Gastroesophageal sphincter (tissue), 3 donors: ENCODE data around the gene ANKRD60.

Experiments
- POLR2A ChIP-seq, 2 donors: fragments of 450-650 bp; IDR thresholded peaks; one replicate each; pipeline ENCODE4 v1.6.1; 2017; ENCODE audit warnings: antibody characterized with exemption in 2 of 2, mild to moderate bottlenecking in 2 of 2, moderate library complexity in 1 of 2
- TF ChIP-seq, protein P1 (sequence below), 4 experiments: fragments of 200-600 bp in 2 of 4; fragments of 450-650 bp in 2 of 4; sonication (generic) in 1 of 4; IDR thresholded peaks; one replicate each; pipeline ENCODE4 v1.5.1; 2017 to 2019; ENCODE audit warnings: antibody characterized with exemption in 4 of 4, mild to moderate bottlenecking in 2 of 4, moderate library complexity in 2 of 4

DNA sequence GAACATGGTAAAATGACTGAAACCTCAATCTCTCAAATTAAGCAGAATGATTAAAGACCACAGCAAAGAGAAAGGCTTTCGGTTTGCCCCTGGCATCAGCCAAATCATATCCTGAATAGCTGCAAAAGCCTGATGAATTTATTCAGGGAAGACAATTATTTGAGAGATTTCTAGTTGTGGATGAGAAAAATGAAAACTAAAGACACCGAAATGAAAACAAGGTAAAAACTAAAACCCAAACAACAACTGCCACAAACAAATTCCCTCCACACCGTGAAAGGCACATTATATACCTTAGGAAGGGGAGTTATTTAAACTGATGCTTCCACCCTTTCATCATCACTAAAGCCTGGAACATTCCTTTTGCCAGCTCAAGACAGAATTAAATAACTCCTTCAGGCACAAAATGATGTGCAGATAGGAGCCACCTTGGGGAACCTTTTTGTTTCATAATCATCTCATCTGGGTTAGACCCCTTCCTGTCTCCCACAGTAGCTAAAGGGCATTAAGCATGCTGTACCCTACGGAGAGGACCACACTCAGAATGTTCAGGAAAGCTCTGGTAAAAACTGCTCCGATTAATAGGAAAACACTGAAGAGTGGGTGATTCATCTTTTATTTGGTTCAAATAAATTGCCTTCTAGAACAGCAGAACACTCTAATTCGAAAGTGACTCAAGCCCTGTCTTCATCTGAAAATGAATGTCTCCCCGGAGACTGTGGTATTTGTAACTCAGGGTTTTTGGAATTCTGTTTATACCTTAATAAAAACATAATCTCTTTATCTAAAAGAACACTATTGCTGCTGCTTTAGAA is 9.1 kb upstream of the ANKRD60 start:
- TF ChIP-seq, protein P1, sequence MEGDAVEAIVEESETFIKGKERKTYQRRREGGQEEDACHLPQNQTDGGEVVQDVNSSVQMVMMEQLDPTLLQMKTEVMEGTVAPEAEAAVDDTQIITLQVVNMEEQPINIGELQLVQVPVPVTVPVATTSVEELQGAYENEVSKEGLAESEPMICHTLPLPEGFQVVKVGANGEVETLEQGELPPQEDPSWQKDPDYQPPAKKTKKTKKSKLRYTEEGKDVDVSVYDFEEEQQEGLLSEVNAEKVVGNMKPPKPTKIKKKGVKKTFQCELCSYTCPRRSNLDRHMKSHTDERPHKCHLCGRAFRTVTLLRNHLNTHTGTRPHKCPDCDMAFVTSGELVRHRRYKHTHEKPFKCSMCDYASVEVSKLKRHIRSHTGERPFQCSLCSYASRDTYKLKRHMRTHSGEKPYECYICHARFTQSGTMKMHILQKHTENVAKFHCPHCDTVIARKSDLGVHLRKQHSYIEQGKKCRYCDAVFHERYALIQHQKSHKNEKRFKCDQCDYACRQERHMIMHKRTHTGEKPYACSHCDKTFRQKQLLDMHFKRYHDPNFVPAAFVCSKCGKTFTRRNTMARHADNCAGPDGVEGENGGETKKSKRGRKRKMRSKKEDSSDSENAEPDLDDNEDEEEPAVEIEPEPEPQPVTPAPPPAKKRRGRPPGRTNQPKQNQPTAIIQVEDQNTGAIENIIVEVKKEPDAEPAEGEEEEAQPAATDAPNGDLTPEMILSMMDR (IDR thresholded peaks at IDR 0.05) = no peak
- no peak for TF ChIP-seq POLR2A (IDR thresholded peaks at IDR 0.05)
